Breast epithelium (tissue), 3 donors: ENCODE results near the gene SMAD7.

Source experiments
- CTCF ChIP-seq, 3 donors: fragments of 450-650 bp; IDR thresholded peaks; one replicate each; pipeline ENCODE4 v1.5.1; 2016 to 2017; ENCODE audit warnings: antibody characterized with exemption in 3 of 3, mild to moderate bottlenecking in 3 of 3, moderate library complexity in 3 of 3
- POLR2A ChIP-seq: fragments of 450-650 bp; IDR thresholded peaks from one replicate; pipeline ENCODE4 v1.6.1; 2016; ENCODE audit warnings: antibody characterized with exemption, mild to moderate bottlenecking, moderate library complexity
- POLR2AphosphoS5 ChIP-seq, 3 donors: sonication (generic); formaldehyde crosslinking; IDR thresholded peaks; one replicate each; pipeline ENCODE4 v1.6.1; 2017; ENCODE audit warnings: antibody characterized with exemption in 3 of 3

GRCh38 chr18:48925491-48925780 is 25.3 kb downstream of the SMAD7 start:
- TF ChIP-seq CTCF (IDR thresholded peaks at IDR 0.05) (no peak), POLR2A (no peak), POLR2AphosphoS5 (IDR thresholded peaks at IDR 0.05) (no peak)
